HepG2 (cell line): Measurements from ENCODE around the gene IBA57. TPM values are rescaled to one million over a fixed set of nuclear protein-coding genes. Genes with fewer than 3 reads are reported as not detected.

ENCODE experiments used
- CC2D1A ChIP-seq: sonication (generic); formaldehyde crosslinking; IDR thresholded peaks from 2 replicates; pipeline ENCODE4 v1.8.1; 2023; ENCODE audit warnings: mild to moderate bottlenecking, missing genetic modification reagents
- CCDC6 ChIP-seq: sonication (generic); formaldehyde crosslinking; IDR thresholded peaks from 2 replicates; pipeline ENCODE4 v1.8.1; 2022; ENCODE audit warnings: mild to moderate bottlenecking, missing genetic modification reagents, moderate library complexity
- GABPB1 ChIP-seq: IDR thresholded peaks from 2 replicates; pipeline ENCODE4 v1.6.1; 2016; ENCODE audit warnings: mild to moderate bottlenecking, missing genetic modification reagents, moderate library complexity, missing compliant biosample characterization
- HNF1B ChIP-seq: sonication (generic); formaldehyde crosslinking; IDR thresholded peaks from 2 replicates; pipeline ENCODE4 v1.5.1; 2020; ENCODE audit warnings: mild to moderate bottlenecking, moderate library complexity, missing genetic modification reagents
- HOXA3 ChIP-seq: sonication (generic); formaldehyde crosslinking; IDR thresholded peaks from 2 replicates; pipeline ENCODE4 v1.5.0; 2020; ENCODE audit warnings: missing genetic modification reagents
- LRRFIP1 ChIP-seq: sonication (generic); formaldehyde crosslinking; conservative IDR thresholded peaks from 2 replicates; pipeline ENCODE4 v1.4.0; 2020; ENCODE audit warnings: missing genetic modification reagents
- MAZ ChIP-seq, 2 experiments: sonication (generic) in 1 of 2; formaldehyde crosslinking in 1 of 2; IDR thresholded peaks; 2 replicates each; pipeline versions ENCODE4 v1.5.0 to v1.6.1; 2012 to 2020; ENCODE audit warnings: low read depth in 2 of 2, mild to moderate bottlenecking in 2 of 2, borderline replicate concordance in 1 of 2, improper control_type of control experiment in 1 of 2, low read length in 1 of 2, missing genetic modification reagents in 1 of 2, moderate library complexity in 1 of 2
- MYPOP ChIP-seq: sonication (generic); formaldehyde crosslinking; IDR thresholded peaks from 2 replicates; pipeline ENCODE4 v1.8.1; 2023; ENCODE audit warnings: mild to moderate bottlenecking, moderate library complexity, missing genetic modification reagents
- NBN ChIP-seq: fragments of 450-650 bp; conservative IDR thresholded peaks from 2 replicates; pipeline ENCODE4 v1.6.1; 2017
- NFRKB ChIP-seq: fragments of 450-650 bp; IDR thresholded peaks from 2 replicates; pipeline ENCODE4 v1.6.1; 2017
- PATZ1 ChIP-seq: sonication (generic); formaldehyde crosslinking; IDR thresholded peaks from 2 replicates; pipeline ENCODE4 v1.4.0; 2020; ENCODE audit warnings: missing genetic modification reagents
- RBM22 ChIP-seq: fragments of 200-400 bp; formaldehyde crosslinking; optimal IDR thresholded peaks from 2 replicates; pipeline ENCODE3; 2017; ENCODE audit warnings: mild to moderate bottlenecking, low read length, moderate library complexity
- RELA ChIP-seq: sonication (generic); formaldehyde crosslinking; IDR thresholded peaks from 2 replicates; pipeline ENCODE4 v1.4.0; 2020; ENCODE audit warnings: missing genetic modification reagents
- SMARCC2 ChIP-seq: fragments of 450-650 bp; IDR thresholded peaks from 2 replicates; pipeline ENCODE4 v1.6.1; 2017; ENCODE audit warnings: antibody characterized with exemption, mild to moderate bottlenecking
- THAP8 ChIP-seq: sonication (generic); formaldehyde crosslinking; IDR thresholded peaks from 2 replicates; pipeline ENCODE4 v1.5.1; 2020; ENCODE audit warnings: missing genetic modification reagents, mild to moderate bottlenecking, borderline replicate concordance
- ZBTB38 ChIP-seq: sonication (generic); formaldehyde crosslinking; IDR thresholded peaks from 2 replicates; pipeline ENCODE4 v1.5.1; 2020; ENCODE audit warnings: mild to moderate bottlenecking, missing genetic modification reagents
- ZNF180 ChIP-seq: sonication (generic); formaldehyde crosslinking; IDR thresholded peaks from 2 replicates; pipeline ENCODE4 v1.4.0; 2020; ENCODE audit warnings: low read depth, missing genetic modification reagents, borderline replicate concordance
- ZNF234 ChIP-seq: sonication (generic); formaldehyde crosslinking; conservative IDR thresholded peaks from 2 replicates; pipeline ENCODE4 v1.5.1; 2020; ENCODE audit warnings: mild to moderate bottlenecking, missing genetic modification reagents
- ZNF292 ChIP-seq: sonication (generic); formaldehyde crosslinking; IDR thresholded peaks from 2 replicates; pipeline ENCODE4 v1.8.1; 2022; ENCODE audit warnings: mild to moderate bottlenecking, low read depth, missing genetic modification reagents, borderline replicate concordance
- ZNF510 ChIP-seq: sonication (generic); formaldehyde crosslinking; IDR thresholded peaks from 2 replicates; pipeline ENCODE4 v1.4.0; 2020; ENCODE audit warnings: low read depth, mild to moderate bottlenecking, missing genetic modification reagents
- polyA plus RNA-seq, 8 experiments: library from polyadenylated mRNA; depleted of rRNA in 3 of 8; stranded (reverse) in 7 of 8; unstranded in 1 of 8; fragments of >200 nt; fragmentation: Illumina TruSeq in 4 of 8; extraction: Trizol in 4 of 8; gene quantifications; 2 replicates each; pipeline versions ENCODE4 v1.2.1 to v1.2.3, GENCODE V29; 2011 to 2016; ENCODE audit warnings: low read depth in 4 of 8, missing spikeins in 1 of 8, mixed read lengths in 1 of 8; ENCODE audit not compliant: insufficient read depth in 1 of 8
- total RNA-seq, 5 experiments: library from RNA; depleted of rRNA; stranded (reverse); fragments of >200 nt; fragmentation: Illumina TruSeq; extraction: Trizol; gene quantifications; 2 replicates each; pipeline ENCODE4 v1.2.3, GENCODE V29; 2016; ENCODE audit warnings: low read depth in 1 of 5

Gene IBA57
- total and polyA plus RNA-seq, 2 of the 13 experiments (the other 11 are each of a cell fraction or from before 2014, with no cell fraction given): 2.3 to 10.2 TPM

- no peak for TF ChIP-seq THAP8 (CRISPR knock-in tag)
- no peak for TF ChIP-seq NBN
- no peak for TF ChIP-seq ZNF234
- no peak for TF ChIP-seq RBM22
- no peak; the same call in 1 of the 2 replicates for TF ChIP-seq HNF1B (CRISPR knock-in tag)
- no peak for TF ChIP-seq GABPB1 (CRISPR knock-in tag)
- no peak for TF ChIP-seq LRRFIP1 (CRISPR knock-in tag)
- no peak; the same call in 1 of the 2 replicates for TF ChIP-seq PATZ1 (CRISPR knock-in tag)
- TF ChIP-seq NFRKB: no peak
- no peak for TF ChIP-seq CCDC6
- TF ChIP-seq ZBTB38 (CRISPR knock-in tag): peak; percentile 56; the same call in 1 of the 2 replicates
- TF ChIP-seq MAZ (IDR thresholded peaks at IDR 0.05; ENCODE audit: borderline replicate concordance, low read depth, low read length): peak; percentile 30; the same call in 1 of the 2 replicates
- TF ChIP-seq MAZ (CRISPR knock-in tag; IDR thresholded peaks at IDR 0.05; ENCODE audit: low read depth): no peak
- TF ChIP-seq SMARCC2: no peak
- TF ChIP-seq CC2D1A (CRISPR knock-in tag): no peak
- TF ChIP-seq ZNF510 (CRISPR knock-in tag): no peak
- no peak for TF ChIP-seq RELA (CRISPR knock-in tag)
- TF ChIP-seq ZNF292 (CRISPR knock-in tag): 0 out of 2 replicates have a peak, but pooled peaks have one; percentile 35
- TF ChIP-seq MYPOP: no peak
- peak; percentile 32; the same call in 1 of the 2 replicates for TF ChIP-seq HOXA3
- TF ChIP-seq ZNF180 (CRISPR knock-in tag): no peak
Observed at GRCh38 chr1:228166170-228166936, 749 bp downstream of the IBA57 start (continued).
